ENCODE results near the gene ARAP1.

ARAP1 gene

GRCh38 chr11:72722050-72722748, 30.0 kb downstream of the ARAP1 start:
- peak overlapping the region; percentile 99 for H3K27ac ChIP-seq (ENCODE audit: low read length)
- H3K79me2 ChIP-seq (ENCODE audit: low read length), result peaks cover 67% of the 10 kb centered on the region
- H3K9me3 ChIP-seq (replicated peaks; ENCODE audit: insufficient read depth, low read length), result no peaks in the 10 kb centered on the region
- no peaks in the 10 kb centered on the region for H3K36me3 ChIP-seq (replicated peaks; ENCODE audit: insufficient read depth, low read length)
- no peaks in the 10 kb centered on the region for H3K27me3 ChIP-seq (replicated peaks; ENCODE audit: insufficient read depth, low read length)
- peaks cover 23% of the 10 kb centered on the region for H3F3A ChIP-seq (ENCODE audit: insufficient read depth, low read length)
- H3K9ac ChIP-seq (ENCODE audit: low read length), result peak overlapping the region; percentile 96
- H4K20me1 ChIP-seq (ENCODE audit: insufficient read depth, low read length), result no peaks in the 10 kb centered on the region
- peak overlapping the region; percentile 86 for H3K4me3 ChIP-seq (ENCODE audit: low read length)
- DNase-seq, result peak; percentile 90
- H2AFZ ChIP-seq (ENCODE audit: low read length), result peak overlapping the region; percentile 81
- H3K4me1 ChIP-seq (ENCODE audit: low read length), result peaks cover 42% of the 10 kb centered on the region
- H3K4me2 ChIP-seq (ENCODE audit: low read depth, low read length), result peak overlapping the region; percentile 95
- TF ChIP-seq, protein P1, sequence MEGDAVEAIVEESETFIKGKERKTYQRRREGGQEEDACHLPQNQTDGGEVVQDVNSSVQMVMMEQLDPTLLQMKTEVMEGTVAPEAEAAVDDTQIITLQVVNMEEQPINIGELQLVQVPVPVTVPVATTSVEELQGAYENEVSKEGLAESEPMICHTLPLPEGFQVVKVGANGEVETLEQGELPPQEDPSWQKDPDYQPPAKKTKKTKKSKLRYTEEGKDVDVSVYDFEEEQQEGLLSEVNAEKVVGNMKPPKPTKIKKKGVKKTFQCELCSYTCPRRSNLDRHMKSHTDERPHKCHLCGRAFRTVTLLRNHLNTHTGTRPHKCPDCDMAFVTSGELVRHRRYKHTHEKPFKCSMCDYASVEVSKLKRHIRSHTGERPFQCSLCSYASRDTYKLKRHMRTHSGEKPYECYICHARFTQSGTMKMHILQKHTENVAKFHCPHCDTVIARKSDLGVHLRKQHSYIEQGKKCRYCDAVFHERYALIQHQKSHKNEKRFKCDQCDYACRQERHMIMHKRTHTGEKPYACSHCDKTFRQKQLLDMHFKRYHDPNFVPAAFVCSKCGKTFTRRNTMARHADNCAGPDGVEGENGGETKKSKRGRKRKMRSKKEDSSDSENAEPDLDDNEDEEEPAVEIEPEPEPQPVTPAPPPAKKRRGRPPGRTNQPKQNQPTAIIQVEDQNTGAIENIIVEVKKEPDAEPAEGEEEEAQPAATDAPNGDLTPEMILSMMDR (IDR thresholded peaks at IDR 0.05; ENCODE audit: low read length), result no peak
- TF ChIP-seq EZH2phosphoT487 (IDR thresholded peaks at IDR 0.05; ENCODE audit: low read length) (no peak), EZH2 (optimal IDR thresholded peaks at IDR 0.05; ENCODE audit: low read depth, low read length) (no peak)
- H3K9me2 ChIP-seq (replicated peaks; ENCODE audit: insufficient read depth, low read length), result no peaks in the 10 kb centered on the region

GRCh38 chr11:72721689-72722049, 30.5 kb downstream of the ARAP1 start:
- Histone ChIP-seq H3K4me3 (ENCODE audit: low read length) (peak overlapping the region; percentile 86), H3K4me2 (ENCODE audit: low read depth, low read length) (peak overlapping the region; percentile 95), H2AFZ (ENCODE audit: low read length) (peak overlapping the region; percentile 81), H3K9me2 (replicated peaks; ENCODE audit: insufficient read depth, low read length) (no peaks in the 10 kb centered on the region), H3K27ac (ENCODE audit: low read length) (peak overlapping the region; percentile 99), H3K9me3 (replicated peaks; ENCODE audit: insufficient read depth, low read length) (no peaks in the 10 kb centered on the region), H4K20me1 (ENCODE audit: insufficient read depth, low read length) (no peaks in the 10 kb centered on the region), H3K4me1 (ENCODE audit: low read length) (peaks cover 47% of the 10 kb centered on the region), H3K9ac (ENCODE audit: low read length) (peak overlapping the region; percentile 96), H3K27me3 (replicated peaks; ENCODE audit: insufficient read depth, low read length) (no peaks in the 10 kb centered on the region), H3K79me2 (ENCODE audit: low read length) (peaks cover 73% of the 10 kb centered on the region), H3K36me3 (replicated peaks; ENCODE audit: insufficient read depth, low read length) (no peaks in the 10 kb centered on the region), H3F3A (ENCODE audit: insufficient read depth, low read length) (peaks cover 28% of the 10 kb centered on the region)
- no peak for TF ChIP-seq EZH2phosphoT487 (IDR thresholded peaks at IDR 0.05; ENCODE audit: low read length)
- TF ChIP-seq, protein P1 (IDR thresholded peaks at IDR 0.05; ENCODE audit: low read length), result no peak
- TF ChIP-seq EZH2 (optimal IDR thresholded peaks at IDR 0.05; ENCODE audit: low read depth, low read length), result no peak
- peak; percentile 41 for DNase-seq

GRCh38 chr11:72721276-72721675, 30.9 kb downstream of the ARAP1 start:
- Histone ChIP-seq H3K36me3 (replicated peaks; ENCODE audit: insufficient read depth, low read length) (no peaks in the 10 kb centered on the region), H3K4me1 (ENCODE audit: low read length) (peaks cover 50% of the 10 kb centered on the region), H3F3A (ENCODE audit: insufficient read depth, low read length) (peaks cover 29% of the 10 kb centered on the region), H3K4me3 (ENCODE audit: low read length) (peak overlapping the region; percentile 86), H3K27me3 (replicated peaks; ENCODE audit: insufficient read depth, low read length) (no peaks in the 10 kb centered on the region), H3K9ac (ENCODE audit: low read length) (peak overlapping the region; percentile 96), H2AFZ (ENCODE audit: low read length) (no peak overlapping the region), H3K9me2 (replicated peaks; ENCODE audit: insufficient read depth, low read length) (no peaks in the 10 kb centered on the region), H3K27ac (ENCODE audit: low read length) (peak overlapping the region; percentile 99), H3K79me2 (ENCODE audit: low read length) (peaks cover 74% of the 10 kb centered on the region), H3K4me2 (ENCODE audit: low read depth, low read length) (peak overlapping the region; percentile 95), H4K20me1 (ENCODE audit: insufficient read depth, low read length) (no peaks in the 10 kb centered on the region), H3K9me3 (replicated peaks; ENCODE audit: insufficient read depth, low read length) (no peaks in the 10 kb centered on the region)
- no peak for DNase-seq
- TF ChIP-seq EZH2phosphoT487 (IDR thresholded peaks at IDR 0.05; ENCODE audit: low read length), result no peak
- TF ChIP-seq EZH2 (optimal IDR thresholded peaks at IDR 0.05; ENCODE audit: low read depth, low read length), result no peak
- TF ChIP-seq, protein P1 (IDR thresholded peaks at IDR 0.05; ENCODE audit: low read length), result no peak
